ENCODE measurements around the gene TUFT1. TPM values are rescaled to one million over a fixed set of nuclear protein-coding genes. Genes with fewer than 3 reads are reported as not detected.

Gene TUFT1, protein sequence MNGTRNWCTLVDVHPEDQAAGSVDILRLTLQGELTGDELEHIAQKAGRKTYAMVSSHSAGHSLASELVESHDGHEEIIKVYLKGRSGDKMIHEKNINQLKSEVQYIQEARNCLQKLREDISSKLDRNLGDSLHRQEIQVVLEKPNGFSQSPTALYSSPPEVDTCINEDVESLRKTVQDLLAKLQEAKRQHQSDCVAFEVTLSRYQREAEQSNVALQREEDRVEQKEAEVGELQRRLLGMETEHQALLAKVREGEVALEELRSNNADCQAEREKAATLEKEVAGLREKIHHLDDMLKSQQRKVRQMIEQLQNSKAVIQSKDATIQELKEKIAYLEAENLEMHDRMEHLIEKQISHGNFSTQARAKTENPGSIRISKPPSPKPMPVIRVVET
- 10 to 100 TPM in 1 of 2 donors, 1 to 10 TPM in 1; 4.9 to 10.7 TPM for total RNA-seq

DNA sequence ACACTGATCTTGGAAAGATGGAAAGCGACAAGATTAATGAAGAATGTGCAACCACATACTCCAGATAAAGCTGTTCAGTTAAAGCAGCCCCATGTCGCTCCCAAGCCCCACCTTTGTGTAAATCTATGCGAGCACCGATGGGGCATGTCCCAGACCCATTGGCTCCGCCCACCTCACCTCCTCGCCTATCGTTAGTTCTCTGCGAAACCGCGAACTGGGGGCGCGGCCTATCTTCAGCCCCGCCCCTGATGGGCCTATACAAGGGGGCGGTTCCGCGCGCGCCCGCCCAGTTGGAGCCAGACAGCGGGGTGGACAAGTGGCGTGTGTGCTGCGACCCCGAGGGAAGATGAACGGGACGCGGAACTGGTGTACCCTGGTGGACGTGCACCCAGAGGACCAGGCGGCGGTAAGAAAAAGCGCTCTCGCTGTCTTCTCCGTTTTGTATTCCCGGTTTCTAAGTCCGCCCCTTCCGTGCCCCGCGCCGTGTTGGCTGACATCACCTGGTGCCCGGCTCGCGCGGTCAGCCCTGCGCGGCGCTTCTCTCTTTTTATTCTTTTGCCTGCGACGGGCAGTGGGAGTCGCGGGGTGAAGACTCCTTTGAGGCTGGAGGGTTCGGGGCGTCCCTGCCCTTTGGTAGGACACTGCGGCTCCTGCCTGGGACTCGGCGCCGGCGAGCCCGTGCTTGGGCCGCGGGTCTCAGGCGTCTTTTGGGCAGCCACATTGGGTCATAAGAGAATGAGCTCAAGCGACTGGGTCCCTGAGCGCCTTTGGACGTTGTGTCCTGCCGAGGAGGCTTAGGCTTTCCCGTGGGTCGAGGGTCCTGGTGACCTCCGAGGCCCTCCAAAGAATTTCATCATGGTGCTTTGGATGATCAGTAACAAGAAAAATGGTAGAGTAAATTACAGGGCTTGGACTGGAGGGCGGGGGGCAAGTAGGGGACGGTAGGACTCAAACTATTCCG lies at the start of gene TUFT1:
TUFT1 (plus strand) TSS at position 289 of the 961 bp plus-strand sequence; CDS start at position 347, 58 bp downstream.
- H3K4me3 ChIP-seq, result peak within 1 kb of the TSS; percentile 84
- TF ChIP-seq, protein P1, sequence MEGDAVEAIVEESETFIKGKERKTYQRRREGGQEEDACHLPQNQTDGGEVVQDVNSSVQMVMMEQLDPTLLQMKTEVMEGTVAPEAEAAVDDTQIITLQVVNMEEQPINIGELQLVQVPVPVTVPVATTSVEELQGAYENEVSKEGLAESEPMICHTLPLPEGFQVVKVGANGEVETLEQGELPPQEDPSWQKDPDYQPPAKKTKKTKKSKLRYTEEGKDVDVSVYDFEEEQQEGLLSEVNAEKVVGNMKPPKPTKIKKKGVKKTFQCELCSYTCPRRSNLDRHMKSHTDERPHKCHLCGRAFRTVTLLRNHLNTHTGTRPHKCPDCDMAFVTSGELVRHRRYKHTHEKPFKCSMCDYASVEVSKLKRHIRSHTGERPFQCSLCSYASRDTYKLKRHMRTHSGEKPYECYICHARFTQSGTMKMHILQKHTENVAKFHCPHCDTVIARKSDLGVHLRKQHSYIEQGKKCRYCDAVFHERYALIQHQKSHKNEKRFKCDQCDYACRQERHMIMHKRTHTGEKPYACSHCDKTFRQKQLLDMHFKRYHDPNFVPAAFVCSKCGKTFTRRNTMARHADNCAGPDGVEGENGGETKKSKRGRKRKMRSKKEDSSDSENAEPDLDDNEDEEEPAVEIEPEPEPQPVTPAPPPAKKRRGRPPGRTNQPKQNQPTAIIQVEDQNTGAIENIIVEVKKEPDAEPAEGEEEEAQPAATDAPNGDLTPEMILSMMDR (IDR thresholded peaks at IDR 0.05), result no peak
- H3K27me3 ChIP-seq (replicated peaks; ENCODE audit: insufficient read depth), result no peaks in the 10 kb centered on the region
- no peaks in the 10 kb centered on the region for H3K9me3 ChIP-seq
- ATAC-seq (ENCODE audit: insufficient number of reproducible peaks, low FRiP score, low read depth) (peak; percentile 78), DNase-seq (ENCODE audit: low spot score) (peak; percentile 83)
- peaks cover 16 to 22% of the 10 kb centered on the region in 2 donors for H3K4me1 ChIP-seq (ENCODE audit: control insufficient read depth in 1 of 2, low read depth in 2 of 2)
- H3K36me3 ChIP-seq, result no peaks in the 10 kb centered on the region
- peak within 1 kb of the TSS; percentile 65 to 82 for H3K27ac ChIP-seq

DNA sequence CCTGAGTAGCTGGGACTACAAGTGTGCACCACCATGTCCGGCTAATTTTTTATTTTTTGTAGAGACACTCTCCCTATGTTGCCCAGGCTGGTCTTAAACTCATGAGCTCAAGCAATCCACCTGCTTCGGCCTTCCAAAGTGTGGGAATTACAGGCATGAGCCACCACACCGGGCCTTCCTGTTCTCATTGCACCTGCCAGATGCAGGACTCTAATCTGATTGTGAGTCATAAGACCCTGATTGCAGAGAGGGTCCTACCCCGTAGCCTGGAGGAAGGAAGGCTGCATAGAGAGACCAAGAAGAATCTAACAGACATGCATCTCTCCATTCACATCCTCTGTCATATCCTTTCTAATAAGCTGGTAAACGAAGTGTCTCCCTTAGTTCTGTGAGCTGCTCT lies 48.5 kb upstream of the TUFT1 start:
- TF ChIP-seq, protein P1 (IDR thresholded peaks at IDR 0.05), result no peak
- peaks cover 0 to 3% of the 10 kb centered on the region in 2 donors for H3K4me1 ChIP-seq (ENCODE audit: control insufficient read depth in 1 of 2, low read depth in 2 of 2)
- no peak overlapping the region for H3K4me3 ChIP-seq
- H3K27ac ChIP-seq, result no peak overlapping the region
- no peaks in the 10 kb centered on the region for H3K27me3 ChIP-seq (replicated peaks; ENCODE audit: insufficient read depth)
- ATAC-seq (ENCODE audit: insufficient number of reproducible peaks, low FRiP score, low read depth) (no peak), DNase-seq (ENCODE audit: low spot score) (no peak)
- H3K36me3 ChIP-seq, result no peaks in the 10 kb centered on the region
- H3K9me3 ChIP-seq, result no peaks in the 10 kb centered on the region

DNA sequence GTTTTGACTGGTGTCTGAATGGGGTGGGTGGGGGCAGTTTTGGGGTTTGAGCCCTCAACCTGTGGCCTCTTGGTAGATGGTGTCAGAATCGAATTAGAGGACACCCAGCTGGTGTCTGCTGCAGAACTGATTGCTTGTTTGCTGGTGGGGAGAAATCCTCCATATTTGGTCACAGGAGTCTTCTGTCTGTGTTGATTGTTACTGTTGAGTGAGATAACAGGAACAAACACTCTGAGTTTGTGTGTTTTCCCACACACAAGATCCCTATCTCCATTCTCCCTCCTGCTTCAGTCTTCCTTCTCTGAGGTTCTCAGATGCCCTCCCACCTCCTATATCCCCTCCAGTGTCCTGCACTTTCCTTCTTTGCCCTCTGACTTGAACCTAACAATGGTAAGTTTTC lies 48.0 kb upstream of the TUFT1 start:
- ATAC-seq (ENCODE audit: insufficient number of reproducible peaks, low FRiP score, low read depth), result no peak
- Histone ChIP-seq H3K36me3 (no peaks in the 10 kb centered on the region), H3K27ac (no peak overlapping the region), H3K4me1 (ENCODE audit: control insufficient read depth in 1 of 2, low read depth in 2 of 2) (peaks cover 0 to 3% of the 10 kb centered on the region in 2 donors), H3K4me3 (no peak overlapping the region), H3K9me3 (no peaks in the 10 kb centered on the region), H3K27me3 (replicated peaks; ENCODE audit: insufficient read depth) (no peaks in the 10 kb centered on the region)
- DNase-seq (ENCODE audit: low spot score), result no peak
- TF ChIP-seq, protein P1 (IDR thresholded peaks at IDR 0.05), result no peak

DNA sequence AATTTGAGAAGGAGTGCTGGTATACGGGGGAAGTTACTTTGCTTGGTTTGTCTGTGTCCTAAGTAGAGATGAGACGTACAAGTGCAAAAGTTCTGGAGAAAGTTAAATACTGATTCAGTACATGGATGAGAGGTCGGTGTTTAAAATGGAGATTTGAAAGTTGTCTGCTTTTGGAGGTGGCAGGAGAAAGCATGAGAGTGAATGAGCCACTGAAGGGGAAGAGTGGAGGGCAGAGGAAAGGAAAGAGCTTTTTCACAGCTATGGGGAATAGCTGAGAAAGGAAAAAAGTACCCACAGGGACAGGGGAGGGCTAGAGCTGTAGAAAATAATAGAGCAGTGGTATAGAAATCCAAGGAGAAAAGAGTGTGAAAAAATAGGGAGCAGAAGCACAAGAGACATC lies 47.1 kb upstream of the TUFT1 start:
- no peaks in the 10 kb centered on the region for H3K36me3 ChIP-seq

More for the DNA sequence above, 47.1 kb upstream of the TUFT1 start:
- no peak for ATAC-seq (ENCODE audit: insufficient number of reproducible peaks, low FRiP score, low read depth)
- Histone ChIP-seq H3K9me3 (no peaks in the 10 kb centered on the region), H3K27ac (no peak overlapping the region), H3K4me1 (ENCODE audit: control insufficient read depth in 1 of 2, low read depth in 2 of 2) (peaks cover 0 to 3% of the 10 kb centered on the region in 2 donors), H3K27me3 (replicated peaks; ENCODE audit: insufficient read depth) (no peaks in the 10 kb centered on the region), H3K4me3 (no peak overlapping the region)
- no peak for DNase-seq (ENCODE audit: low spot score)
- TF ChIP-seq, protein P1 (IDR thresholded peaks at IDR 0.05), result no peak

All from thoracic aorta (tissue), 2 donors.